ENCODE data around the gene RBP5. TPM values are rescaled to one million over a fixed set of nuclear protein-coding genes. Genes with fewer than 3 reads are reported as not detected.

Gene RBP5
- total RNA-seq, 1 donor from 2014 or later, result not detected

DNA sequence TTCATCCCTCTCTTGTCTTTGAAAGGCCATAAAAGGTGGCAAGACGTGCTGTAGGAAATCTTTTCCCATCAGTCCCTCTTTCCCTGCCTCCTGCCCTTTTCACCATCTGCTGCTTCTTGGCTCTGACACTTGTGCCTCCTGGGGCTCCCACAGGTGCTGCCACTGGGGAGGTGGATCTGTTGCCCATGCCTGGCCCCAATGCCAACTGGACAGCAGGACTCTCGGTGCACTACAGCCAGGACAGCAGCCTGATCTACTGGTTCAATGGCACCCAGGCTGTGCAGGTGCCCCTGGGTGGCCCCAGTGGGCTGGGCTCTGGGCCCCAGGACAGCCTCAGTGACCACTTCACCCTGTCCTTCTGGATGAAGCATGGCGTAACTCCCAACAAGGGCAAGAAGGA is 8.0 kb upstream of the RBP5 start:
- Mint-ChIP-seq H3K4me1 (ENCODE audit: low read depth) (peaks cover 9% of the 10 kb centered on the region), H3K36me3 (ENCODE audit: low read depth) (peaks cover 25% of the 10 kb centered on the region), H3K27me3 (ENCODE audit: low read depth) (no peaks in the 10 kb centered on the region), H3K4me3 (ENCODE audit: unreplicated experiment) (no peak overlapping the region), H3K27ac (ENCODE audit: unreplicated experiment) (no peak overlapping the region), H3K9me3 (ENCODE audit: low read depth) (peaks cover 2% of the 10 kb centered on the region)
- no peak for DNase-seq (ENCODE audit: low spot score)
- TF ChIP-seq, protein P1, sequence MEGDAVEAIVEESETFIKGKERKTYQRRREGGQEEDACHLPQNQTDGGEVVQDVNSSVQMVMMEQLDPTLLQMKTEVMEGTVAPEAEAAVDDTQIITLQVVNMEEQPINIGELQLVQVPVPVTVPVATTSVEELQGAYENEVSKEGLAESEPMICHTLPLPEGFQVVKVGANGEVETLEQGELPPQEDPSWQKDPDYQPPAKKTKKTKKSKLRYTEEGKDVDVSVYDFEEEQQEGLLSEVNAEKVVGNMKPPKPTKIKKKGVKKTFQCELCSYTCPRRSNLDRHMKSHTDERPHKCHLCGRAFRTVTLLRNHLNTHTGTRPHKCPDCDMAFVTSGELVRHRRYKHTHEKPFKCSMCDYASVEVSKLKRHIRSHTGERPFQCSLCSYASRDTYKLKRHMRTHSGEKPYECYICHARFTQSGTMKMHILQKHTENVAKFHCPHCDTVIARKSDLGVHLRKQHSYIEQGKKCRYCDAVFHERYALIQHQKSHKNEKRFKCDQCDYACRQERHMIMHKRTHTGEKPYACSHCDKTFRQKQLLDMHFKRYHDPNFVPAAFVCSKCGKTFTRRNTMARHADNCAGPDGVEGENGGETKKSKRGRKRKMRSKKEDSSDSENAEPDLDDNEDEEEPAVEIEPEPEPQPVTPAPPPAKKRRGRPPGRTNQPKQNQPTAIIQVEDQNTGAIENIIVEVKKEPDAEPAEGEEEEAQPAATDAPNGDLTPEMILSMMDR (IDR thresholded peaks at IDR 0.05), result no peak

DNA sequence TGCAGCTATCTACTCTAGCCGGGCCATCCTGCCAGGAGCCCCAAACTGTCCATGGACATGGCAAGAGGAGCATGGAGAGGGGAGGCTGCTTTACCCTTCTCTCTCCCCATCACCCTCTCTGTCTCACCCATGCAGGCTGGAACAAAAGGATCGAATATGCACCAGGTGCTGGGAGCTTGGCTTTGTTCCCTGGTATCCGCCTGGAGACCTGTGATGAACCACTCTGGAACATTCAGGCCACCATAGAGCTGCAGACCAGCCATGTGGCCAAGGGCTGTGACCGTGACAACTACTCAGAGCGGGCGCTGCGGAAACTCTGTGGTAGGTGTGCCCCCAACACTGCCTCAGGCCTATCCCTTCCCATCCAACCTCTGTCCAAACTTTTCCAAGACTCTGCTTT is 7.4 kb upstream of the RBP5 start:
- Mint-ChIP-seq H3K4me3 (ENCODE audit: unreplicated experiment) (no peak overlapping the region), H3K27me3 (ENCODE audit: low read depth) (no peaks in the 10 kb centered on the region), H3K9me3 (ENCODE audit: low read depth) (no peaks in the 10 kb centered on the region), H3K4me1 (ENCODE audit: low read depth) (peaks cover 15% of the 10 kb centered on the region), H3K36me3 (ENCODE audit: low read depth) (peaks cover 19% of the 10 kb centered on the region), H3K27ac (ENCODE audit: unreplicated experiment) (no peak overlapping the region)
- DNase-seq (ENCODE audit: low spot score), result no peak
- TF ChIP-seq, protein P1 (IDR thresholded peaks at IDR 0.05), result no peak

GRCh38 chr12:7134396-7135166 is 5.9 kb upstream of the RBP5 start:
- Mint-ChIP-seq H3K4me1 (ENCODE audit: low read depth) (peaks cover 21% of the 10 kb centered on the region), H3K9me3 (ENCODE audit: low read depth) (no peaks in the 10 kb centered on the region), H3K36me3 (ENCODE audit: low read depth) (peaks cover 18% of the 10 kb centered on the region), H3K4me3 (ENCODE audit: unreplicated experiment) (no peak overlapping the region), H3K27me3 (ENCODE audit: low read depth) (no peaks in the 10 kb centered on the region), H3K27ac (ENCODE audit: unreplicated experiment) (no peak overlapping the region)
- TF ChIP-seq, protein P1 (IDR thresholded peaks at IDR 0.05), result no peak
- no peak for DNase-seq (ENCODE audit: low spot score)

GRCh38 chr12:7131502-7131866 is 2.8 kb upstream of the RBP5 start:
- no peak for DNase-seq (ENCODE audit: low spot score)
- Mint-ChIP-seq H3K4me3 (ENCODE audit: unreplicated experiment) (peak overlapping the region; percentile 89), H3K4me1 (ENCODE audit: low read depth) (peaks cover 26% of the 10 kb centered on the region), H3K27ac (ENCODE audit: unreplicated experiment) (no peak overlapping the region), H3K9me3 (ENCODE audit: low read depth) (no peaks in the 10 kb centered on the region), H3K27me3 (ENCODE audit: low read depth) (no peaks in the 10 kb centered on the region), H3K36me3 (ENCODE audit: low read depth) (peaks cover 11% of the 10 kb centered on the region)
- TF ChIP-seq, protein P1 (IDR thresholded peaks at IDR 0.05), result no peak

DNA sequence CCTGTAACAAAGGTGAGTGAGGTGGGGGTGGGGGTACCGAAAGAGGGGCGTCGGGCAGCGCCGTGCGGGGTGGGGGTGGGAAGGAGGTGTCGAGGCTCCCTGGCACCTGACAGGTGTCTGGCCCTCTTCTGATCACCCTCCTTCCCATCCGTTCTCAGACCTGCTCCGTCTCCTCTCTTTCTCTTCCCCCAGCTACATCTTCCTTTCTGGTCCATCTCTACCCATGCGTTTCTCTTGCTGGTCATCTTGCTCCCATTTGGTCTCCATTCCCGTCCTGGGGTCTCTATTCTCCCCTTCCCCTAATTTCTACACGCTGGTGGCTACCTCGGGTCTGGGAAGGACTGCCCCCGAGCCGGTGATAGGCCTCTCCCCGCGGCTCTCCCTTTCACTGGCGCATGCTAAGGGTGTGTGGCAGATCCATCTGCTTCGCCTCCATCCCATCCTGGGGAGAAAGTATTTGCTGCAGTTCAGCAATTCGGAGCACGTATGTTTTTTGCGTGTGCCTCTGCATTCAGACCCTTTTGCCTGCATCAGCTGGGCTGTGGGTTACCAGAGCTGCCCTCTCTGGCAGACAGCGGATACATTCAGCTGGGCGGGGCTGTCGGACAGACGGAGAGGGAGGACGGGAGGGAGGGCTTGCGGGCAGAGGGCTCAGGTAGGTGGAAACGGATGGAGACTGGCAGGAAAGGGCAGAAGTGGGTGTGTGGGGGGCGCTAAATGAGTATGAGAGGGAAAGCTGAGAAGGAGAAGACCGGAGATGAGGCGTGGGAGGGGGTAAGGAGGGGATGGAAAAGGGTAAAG is 2.2 kb upstream of the RBP5 start:
- Mint-ChIP-seq H3K27ac (ENCODE audit: unreplicated experiment) (peak overlapping the region; percentile 73), H3K4me1 (ENCODE audit: low read depth) (peaks cover 26% of the 10 kb centered on the region), H3K36me3 (ENCODE audit: low read depth) (peaks cover 10% of the 10 kb centered on the region), H3K9me3 (ENCODE audit: low read depth) (no peaks in the 10 kb centered on the region), H3K4me3 (ENCODE audit: unreplicated experiment) (peak overlapping the region; percentile 89), H3K27me3 (ENCODE audit: low read depth) (no peaks in the 10 kb centered on the region)
- DNase-seq (ENCODE audit: low spot score), result no peak
- TF ChIP-seq, protein P1 (IDR thresholded peaks at IDR 0.05), result no peak
